Stimulated activated naive CD8-positive, alpha-beta T cell treated with anti-CD3 and anti-CD28 coated beads, Interleukin-15, Interleukin-2, amounts not matched to agents 100 U/mL and 50 U/mL, for 24 hours (primary cell): ENCODE results near the gene UVSSA.

Experiments used
- ATAC-seq: fragments of 150-1000 bp; cut with Tn5 transposase; one replicate; pipeline ENCODE4 v1.10.0; 2021
- DNase-seq: peaks from one replicate; pipeline ENCODE4 v3.0.0; 2021

Gene UVSSA

GRCh38 chr4:1348746-1349145 lies 1.7 kb downstream of the UVSSA start:
- ATAC-seq (no peak), DNase-seq (no peak)

DNA sequence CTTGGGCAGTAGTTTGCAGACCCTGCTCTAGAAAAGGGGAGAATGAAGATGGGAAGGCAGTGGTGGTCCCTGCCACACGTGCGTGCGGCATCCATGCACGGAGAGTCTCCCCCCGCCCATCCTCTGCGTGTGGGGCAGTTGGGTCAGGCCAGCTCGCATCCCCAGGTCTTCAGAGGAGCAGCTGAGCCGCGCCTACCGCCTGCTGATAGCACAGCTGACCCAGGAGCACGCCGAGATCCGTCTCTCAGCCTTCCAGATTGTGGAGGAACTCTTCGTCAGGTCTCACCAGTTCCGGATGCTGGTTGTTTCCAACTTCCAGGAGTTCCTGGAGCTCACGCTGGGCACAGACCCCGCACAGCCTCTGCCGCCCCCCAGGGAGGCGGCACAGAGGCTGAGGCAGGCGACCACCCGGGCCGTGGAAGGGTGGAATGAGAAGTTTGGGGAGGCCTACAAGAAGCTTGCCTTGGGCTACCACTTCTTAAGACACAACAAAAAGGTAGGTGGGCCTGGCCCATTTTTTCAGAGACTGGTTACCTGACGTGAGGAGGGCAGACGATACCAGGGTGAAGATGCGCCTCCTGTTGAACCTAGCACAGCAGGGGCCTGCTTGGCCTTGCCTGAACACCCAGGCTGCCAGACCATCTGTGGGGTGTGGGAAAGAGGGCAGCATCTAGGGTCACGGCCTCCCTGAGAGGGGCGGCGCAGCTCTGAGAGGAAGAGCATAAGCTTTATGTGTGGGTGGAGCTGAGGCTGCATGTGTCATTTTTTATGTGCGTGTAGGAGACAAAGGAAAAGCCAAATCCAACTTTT lies 2.6 kb downstream of the UVSSA start:
- ATAC-seq, result no peak
- no peak for DNase-seq

- DNase-seq, result no peak
- ATAC-seq, result no peak
Measured at GRCh38 chr4:1350169-1350520, 3.1 kb downstream of the UVSSA start.

DNA sequence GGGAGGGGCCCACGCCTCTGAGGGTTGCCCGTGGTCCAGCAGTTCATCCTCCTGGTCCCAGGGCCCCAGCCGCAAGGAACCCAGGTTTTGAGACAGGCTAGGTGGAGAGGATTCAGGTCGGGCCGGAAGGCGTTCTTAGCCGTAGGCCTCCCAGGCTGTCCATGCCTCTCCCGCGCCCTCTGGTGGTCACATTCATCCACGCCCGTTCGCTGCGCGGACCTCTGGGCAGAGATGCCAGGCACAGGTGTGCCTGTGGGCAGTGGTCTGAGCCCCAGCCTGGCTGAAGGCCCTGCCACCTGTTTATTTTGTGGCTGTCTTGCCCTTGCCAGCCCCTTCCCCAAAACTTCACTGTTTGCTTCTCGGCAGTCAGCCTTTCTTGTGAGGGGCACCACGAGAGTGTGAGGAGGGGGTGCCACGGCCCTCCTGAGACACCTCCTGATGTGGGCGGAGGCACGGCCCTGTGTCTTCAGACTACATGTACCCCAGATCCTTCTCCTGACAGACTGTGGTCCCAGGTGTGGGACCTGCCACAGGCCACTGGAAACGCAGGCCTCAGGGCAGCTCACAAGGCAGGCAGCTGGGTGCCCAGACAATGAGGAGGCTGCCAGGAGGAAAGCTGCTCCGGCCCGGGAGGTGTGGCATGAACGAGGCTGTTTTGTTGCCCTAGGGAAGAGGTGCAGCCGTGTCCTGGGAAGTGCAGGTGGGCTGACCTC lies 5.0 kb downstream of the UVSSA start:
- DNase-seq (peak; percentile 94), ATAC-seq (peak; percentile 37)

DNA sequence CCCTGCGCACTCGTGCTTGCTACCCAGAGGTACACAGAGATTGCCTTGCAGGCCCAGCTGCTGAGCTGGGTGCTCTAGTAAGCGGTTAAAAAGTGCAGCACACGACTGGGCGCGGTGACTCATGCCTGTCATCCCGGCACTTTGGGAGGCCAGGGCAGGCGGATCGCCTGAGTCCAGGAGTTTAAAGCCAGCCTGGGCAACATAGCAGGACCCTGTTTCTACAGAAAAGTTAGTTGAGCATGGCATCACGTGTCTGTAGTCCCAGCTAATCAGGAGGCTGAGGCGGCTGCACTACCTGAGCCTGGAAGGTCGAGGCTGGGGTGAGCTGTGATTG lies 5.5 kb downstream of the UVSSA start:
- ATAC-seq, result no peak

DNA sequence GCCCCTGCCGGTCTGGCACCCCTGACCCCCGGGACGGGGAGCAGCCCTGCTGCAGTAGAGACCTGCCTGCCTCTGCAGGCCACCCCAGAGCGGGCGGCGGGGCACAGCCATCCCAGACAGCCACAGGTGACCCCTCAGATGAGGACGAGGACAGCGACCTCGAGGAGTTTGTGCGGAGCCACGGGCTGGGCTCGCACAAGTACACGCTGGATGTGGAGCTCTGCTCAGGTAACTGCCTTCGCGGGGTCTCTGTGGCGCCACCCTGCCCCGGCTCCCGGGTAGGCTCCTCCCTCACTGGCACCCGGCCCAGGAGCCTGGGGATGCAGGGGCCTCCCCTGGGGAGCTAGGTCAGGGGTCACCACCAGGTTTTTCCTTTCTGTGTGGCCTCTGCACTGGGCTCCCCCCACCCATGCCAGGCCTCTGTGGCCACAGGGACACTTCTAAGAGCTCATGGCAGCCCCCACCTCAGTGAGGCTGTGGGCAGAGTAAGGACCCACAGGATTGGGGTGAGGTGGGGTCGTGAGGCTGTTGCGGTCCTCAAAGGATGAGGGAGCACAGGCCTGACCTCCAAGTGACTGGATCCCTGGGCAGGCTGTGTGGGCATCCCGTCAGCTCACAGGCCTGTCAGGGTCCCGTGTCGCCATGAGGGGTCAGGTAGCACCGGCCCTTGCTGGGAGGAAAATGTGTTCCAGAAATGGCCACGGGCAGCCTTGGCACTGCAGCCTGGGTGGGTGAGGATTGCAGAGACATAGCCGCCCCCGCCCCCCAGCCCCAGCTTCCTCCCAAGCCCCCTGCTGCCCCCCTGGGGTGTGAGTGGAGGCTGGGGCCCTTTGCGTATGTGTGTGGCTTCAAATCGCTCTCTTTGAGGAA lies 6.4 kb downstream of the UVSSA start:
- no peak for DNase-seq

More for the DNA sequence above, 5.5 kb downstream of the UVSSA start:
- no peak for DNase-seq

GRCh38 chr4:1354136-1354982 lies 7.4 kb downstream of the UVSSA start:
- DNase-seq (no peak), ATAC-seq (no peak)

More for the DNA sequence above, 6.4 kb downstream of the UVSSA start:
- ATAC-seq, result no peak

- ATAC-seq (no peak), DNase-seq (no peak)
Measured at GRCh38 chr4:1354983-1355275, 7.9 kb downstream of the UVSSA start.

GRCh38 chr4:1355378-1355777 lies 8.4 kb downstream of the UVSSA start:
- ATAC-seq, result no peak
- DNase-seq, result no peak

DNA sequence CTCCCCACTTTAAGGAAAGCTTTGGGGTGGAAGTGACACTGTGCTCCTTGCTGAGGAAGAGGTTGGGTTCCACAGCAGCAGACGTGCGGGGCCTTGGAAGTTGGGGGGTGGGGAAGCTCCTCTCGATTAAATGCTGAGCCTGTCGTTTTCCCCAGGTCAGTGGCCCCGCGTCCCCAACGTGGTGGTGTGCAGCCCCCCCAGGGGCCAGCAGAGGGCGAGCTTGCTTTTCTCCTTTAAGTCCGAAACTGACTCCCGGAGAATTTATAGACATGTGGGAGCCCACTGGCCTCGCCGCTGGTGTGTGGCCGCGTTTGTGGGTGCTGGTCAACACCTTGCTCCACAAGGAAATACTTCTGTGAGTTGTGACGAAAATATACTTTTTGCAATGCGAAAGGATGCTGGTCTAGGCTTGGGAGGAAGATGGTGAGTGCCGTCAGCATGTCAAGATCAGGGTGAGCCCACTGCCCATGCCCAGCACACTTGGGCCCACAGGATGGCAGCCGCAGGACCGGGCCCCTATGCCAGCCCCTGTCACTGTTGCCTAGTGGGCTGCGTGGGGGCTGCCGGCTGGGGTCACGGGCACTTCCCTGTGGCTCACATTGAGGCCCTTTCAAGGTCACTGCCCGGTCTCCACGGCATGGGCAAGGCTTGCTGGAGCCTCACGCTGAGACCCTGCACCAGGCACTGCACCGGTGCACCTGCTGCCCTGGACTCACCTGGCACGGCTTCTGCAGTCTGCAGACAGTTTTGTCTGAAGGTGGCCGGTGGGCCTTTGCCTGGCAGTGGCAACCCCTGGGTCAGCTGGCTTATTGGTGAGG lies 9.4 kb downstream of the UVSSA start:
- DNase-seq (peak; percentile 66), ATAC-seq (no peak)

DNA sequence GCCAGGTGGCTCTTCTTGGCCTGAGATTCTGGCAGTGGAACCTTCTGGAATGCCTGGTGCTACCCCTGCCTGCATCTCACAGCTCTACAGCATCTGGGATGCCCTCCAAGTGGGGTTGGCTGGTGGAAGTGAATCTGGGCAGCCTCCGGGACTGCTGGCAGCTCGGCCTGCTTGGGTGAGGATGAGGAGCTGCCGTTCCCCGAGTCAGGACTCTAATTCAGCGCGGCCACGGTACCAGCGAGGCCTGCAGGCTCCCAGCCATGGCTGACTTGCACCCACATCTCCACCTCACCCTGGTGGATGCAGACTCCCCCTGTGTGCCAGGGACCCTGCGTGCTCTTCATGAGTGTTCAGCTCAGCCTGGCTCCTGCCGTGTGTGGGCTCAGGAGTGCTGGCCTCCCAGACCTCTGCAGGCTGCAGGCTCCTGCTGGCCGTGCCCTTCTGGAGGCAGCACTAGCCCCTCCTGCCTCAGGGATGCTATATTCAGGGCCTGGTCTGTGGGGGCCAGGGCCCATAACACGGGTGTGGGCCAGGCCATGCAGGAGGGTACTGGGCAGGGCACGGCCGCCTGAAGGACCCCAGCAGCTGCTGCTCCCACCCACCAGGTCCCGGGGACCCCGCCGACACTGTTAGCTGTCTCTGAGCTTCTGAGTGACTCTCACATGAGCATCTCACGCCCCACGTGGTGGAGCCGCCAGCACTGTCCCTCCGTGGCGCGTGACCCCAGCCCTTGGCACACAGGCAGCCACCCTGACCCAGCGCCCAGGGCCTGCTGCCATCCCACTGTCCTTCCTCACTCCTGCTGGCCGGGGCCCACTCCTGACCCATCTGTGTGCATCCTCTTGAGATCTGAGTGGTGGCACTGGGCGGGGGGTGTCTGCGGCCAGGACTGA lies 10.6 kb downstream of the UVSSA start:
- no peak for ATAC-seq

GRCh38 chr4:1358421-1359143 lies 11.6 kb downstream of the UVSSA start:
- DNase-seq (no peak), ATAC-seq (no peak)

More for the DNA sequence above, 10.6 kb downstream of the UVSSA start:
- DNase-seq, result no peak

DNA sequence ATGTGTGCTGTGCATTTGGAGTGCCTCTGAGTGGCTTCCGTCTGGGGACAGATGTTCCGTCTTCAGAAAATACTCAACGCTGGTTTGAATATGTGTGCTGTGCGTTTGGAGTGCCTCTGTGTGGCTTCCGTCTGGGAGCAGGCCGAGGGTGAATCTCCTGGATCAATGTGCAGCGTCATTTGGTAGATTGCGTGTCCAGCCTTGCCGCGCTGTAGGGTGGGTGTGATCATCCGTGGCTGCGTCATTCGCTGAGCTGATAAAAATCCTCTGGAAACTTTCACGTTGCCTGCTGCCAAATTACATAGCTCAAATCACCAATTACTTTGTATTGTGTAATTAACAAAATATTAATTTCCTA lies 12.1 kb downstream of the UVSSA start:
- DNase-seq, result no peak
- no peak for ATAC-seq

- ATAC-seq, result no peak
- no peak for DNase-seq
Measured at GRCh38 chr4:1359976-1360375, 13.0 kb downstream of the UVSSA start.

GRCh38 chr4:1360423-1361283 lies 13.6 kb downstream of the UVSSA start:
- DNase-seq (no peak), ATAC-seq (no peak)

DNA sequence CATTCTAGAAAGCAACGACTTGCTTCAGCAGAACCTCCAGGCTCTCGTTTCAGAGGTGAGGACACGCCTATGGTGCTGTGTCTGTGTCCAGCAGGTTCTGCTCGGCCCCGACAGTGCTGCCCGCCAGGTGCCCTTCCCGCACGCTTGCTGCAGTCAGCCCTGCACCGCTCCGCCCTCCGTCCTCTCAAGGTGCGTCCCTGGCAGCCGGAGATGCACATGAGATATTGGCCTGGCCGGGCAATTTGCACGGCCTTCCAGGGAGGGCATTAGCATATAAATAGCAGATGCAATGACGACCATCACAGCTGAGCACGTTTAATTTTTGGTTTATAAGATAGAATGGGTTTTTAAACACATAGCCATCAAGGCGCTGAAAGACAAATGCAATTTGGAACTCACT lies 14.4 kb downstream of the UVSSA start:
- DNase-seq (no peak), ATAC-seq (no peak)

- no peak for ATAC-seq
- no peak for DNase-seq
Measured at GRCh38 chr4:1362046-1362445, 15.0 kb downstream of the UVSSA start.

DNA sequence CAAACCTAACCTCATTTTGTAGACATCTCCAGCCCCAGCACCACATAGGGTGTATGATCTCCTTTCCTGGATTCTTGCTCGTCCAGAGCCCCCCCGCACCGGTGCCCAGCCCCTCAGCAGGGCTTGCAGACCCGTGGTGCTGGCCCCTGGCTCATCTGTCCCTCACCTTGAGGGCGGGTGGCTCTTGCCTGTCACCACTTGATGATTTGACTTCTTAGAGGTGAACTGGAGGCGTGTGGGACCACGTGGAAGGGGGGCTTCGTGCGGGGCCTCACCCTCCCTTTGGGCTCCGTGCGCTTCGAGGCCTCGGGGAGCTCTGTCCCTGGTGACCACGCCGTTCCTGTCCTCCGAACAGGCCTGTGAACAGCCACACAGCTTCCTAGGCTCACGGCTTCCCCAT lies 15.5 kb downstream of the UVSSA start:
- ATAC-seq (no peak), DNase-seq (no peak)

DNA sequence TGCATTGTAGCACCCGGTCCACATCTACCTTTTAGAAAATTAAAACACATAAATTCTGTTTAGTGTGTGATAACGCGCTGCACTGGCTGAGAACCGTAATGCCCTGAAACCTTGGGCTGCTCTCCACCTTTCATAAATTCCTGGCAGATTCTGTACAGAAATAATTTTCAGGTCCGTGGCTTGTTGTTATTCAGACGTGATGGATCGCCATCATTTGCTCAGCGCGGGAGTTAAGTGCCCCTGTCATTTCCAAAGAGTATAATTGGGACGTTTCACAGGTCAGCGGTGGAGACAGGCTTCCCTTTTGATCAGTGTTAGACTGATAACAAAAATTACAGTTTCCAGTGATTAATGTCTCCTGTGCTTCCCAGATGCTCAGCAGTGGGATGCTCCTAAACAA lies 16.5 kb downstream of the UVSSA start:
- ATAC-seq (no peak), DNase-seq (no peak)
